Mammary epithelial cell (primary cell): ENCODE results near the gene OSCP1.

Experiments used
- CTCF ChIP-seq, 2 donors: IDR thresholded peaks in 1 of 2; conservative IDR thresholded peaks in 1 of 2; 2 replicates each; pipeline ENCODE4 v1.5.1; 2011 to 2012; ENCODE audit warnings: inconsistent platforms in 2 of 2, low read length in 2 of 2, mild to moderate bottlenecking in 2 of 2, control low read depth in 1 of 2, low read depth in 1 of 2; ENCODE audit not compliant: insufficient read depth in 1 of 2; ENCODE audit errors: extremely low read depth in 1 of 2
- EZH2 ChIP-seq: IDR thresholded peaks from 2 replicates; pipeline ENCODE4 v1.6.1; 2012; ENCODE audit warnings: low read length, inconsistent platforms, borderline replicate concordance

GRCh38 chr1:36466370-36467026 lies 16.2 kb upstream of the OSCP1 start:
- no peak for TF ChIP-seq CTCF (conservative IDR thresholded peaks at IDR 0.05 in 1 of 2, IDR thresholded peaks at IDR 0.05 in 1 of 2; ENCODE audit: extremely low read depth in 1 of 2, insufficient read depth in 1 of 2, low read depth in 1 of 2, low read length in 2 of 2)
- TF ChIP-seq EZH2 = no peak
